Neural cell (in vitro differentiated cells): ENCODE results near the gene APOM.

Experiments used
- CTCF ChIP-seq: fragments of 450-650 bp; IDR thresholded peaks from 2 replicates; pipeline ENCODE4 v1.5.1; 2014; ENCODE audit warnings: antibody characterized with exemption, mild to moderate bottlenecking, moderate library complexity; ENCODE audit not compliant: poor library complexity, severe bottlenecking
- EZH2 ChIP-seq: fragments of 200-600, 300-800 bp; shearing (Covaris generic), sonication (generic); IDR thresholded peaks from 2 replicates; pipeline ENCODE4 v1.6.1; 2014; ENCODE audit warnings: antibody characterized with exemption, low read length, borderline replicate concordance, mild to moderate bottlenecking; ENCODE audit not compliant: insufficient read depth, poor library complexity, severe bottlenecking
- POLR2AphosphoS5 ChIP-seq: IDR thresholded peaks from 2 replicates; pipeline ENCODE4 v1.6.1; 2012
- RAD21 ChIP-seq: fragments of 450-650 bp; conservative IDR thresholded peaks from 2 replicates; pipeline ENCODE4 v1.6.1; 2014; ENCODE audit warnings: antibody characterized with exemption, mild to moderate bottlenecking, moderate library complexity
- REST ChIP-seq: IDR thresholded peaks from 2 replicates; pipeline ENCODE4 v1.6.1; 2012; ENCODE audit warnings: borderline replicate concordance
- SMC3 ChIP-seq: fragments of 450-650 bp; conservative IDR thresholded peaks from 2 replicates; pipeline ENCODE4 v1.6.1; 2014; ENCODE audit warnings: antibody characterized with exemption, mild to moderate bottlenecking, moderate library complexity; ENCODE audit not compliant: poor library complexity
- TAF1 ChIP-seq: IDR thresholded peaks from 2 replicates; pipeline ENCODE4 v1.6.1; 2012; ENCODE audit warnings: low read depth

GRCh38 chr6:31651602-31652191, 4.0 kb upstream of the APOM start:
- TF ChIP-seq CTCF = no peak
- TF ChIP-seq EZH2 = no peak
- peak; percentile 62 for TF ChIP-seq REST
- TF ChIP-seq SMC3 = no peak
- peak; percentile 67 for TF ChIP-seq POLR2AphosphoS5
- no peak for TF ChIP-seq RAD21
- TF ChIP-seq TAF1 = peak; percentile 65
